AG10803 (cell line): Measurements from ENCODE around the gene WDR45B.

Experiments
- DNase-seq: peaks from one replicate; pipeline ENCODE4 v3.0.0; 2010; ENCODE audit warnings: low read depth
- H3K4me3 ChIP-seq: 2 replicates; pipeline ENCODE4 v1.5.1; 2011; ENCODE audit warnings: mild to moderate bottlenecking, low read length, control low read depth
- CTCF ChIP-seq: conservative IDR thresholded peaks from 2 replicates; pipeline ENCODE4 v1.5.1; 2011; ENCODE audit warnings: mild to moderate bottlenecking, low read length, control low read depth, inconsistent platforms

Gene WDR45B

DNA sequence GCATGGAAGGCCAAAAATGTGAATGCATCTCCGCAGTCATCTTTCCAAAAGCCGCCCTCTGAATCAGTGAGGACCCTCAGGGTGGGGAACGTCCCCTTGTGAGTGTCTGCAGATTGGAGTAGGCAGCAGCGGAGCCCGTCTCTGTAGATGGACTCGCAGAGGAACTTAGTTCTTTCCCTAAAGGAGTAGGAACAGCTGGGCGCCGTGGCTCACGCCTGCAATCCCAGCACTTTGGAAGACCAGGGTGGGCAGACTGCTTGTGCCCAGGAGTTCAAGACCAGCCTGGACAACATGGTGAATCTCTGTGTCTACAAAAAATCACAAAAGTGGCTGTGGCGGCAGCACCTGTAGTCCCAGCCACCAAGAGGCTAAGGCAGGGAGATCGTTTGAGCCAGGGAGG is 53.7 kb downstream of the WDR45B start:
- no peak for DNase-seq
- H3K4me3 ChIP-seq: no peak overlapping the region
- TF ChIP-seq CTCF: no peak

- TF ChIP-seq CTCF: no peak
- no peak for DNase-seq
These were observed 54.6 kb downstream of the WDR45B start for GRCh38 chr17:82593590-82594087.

DNA sequence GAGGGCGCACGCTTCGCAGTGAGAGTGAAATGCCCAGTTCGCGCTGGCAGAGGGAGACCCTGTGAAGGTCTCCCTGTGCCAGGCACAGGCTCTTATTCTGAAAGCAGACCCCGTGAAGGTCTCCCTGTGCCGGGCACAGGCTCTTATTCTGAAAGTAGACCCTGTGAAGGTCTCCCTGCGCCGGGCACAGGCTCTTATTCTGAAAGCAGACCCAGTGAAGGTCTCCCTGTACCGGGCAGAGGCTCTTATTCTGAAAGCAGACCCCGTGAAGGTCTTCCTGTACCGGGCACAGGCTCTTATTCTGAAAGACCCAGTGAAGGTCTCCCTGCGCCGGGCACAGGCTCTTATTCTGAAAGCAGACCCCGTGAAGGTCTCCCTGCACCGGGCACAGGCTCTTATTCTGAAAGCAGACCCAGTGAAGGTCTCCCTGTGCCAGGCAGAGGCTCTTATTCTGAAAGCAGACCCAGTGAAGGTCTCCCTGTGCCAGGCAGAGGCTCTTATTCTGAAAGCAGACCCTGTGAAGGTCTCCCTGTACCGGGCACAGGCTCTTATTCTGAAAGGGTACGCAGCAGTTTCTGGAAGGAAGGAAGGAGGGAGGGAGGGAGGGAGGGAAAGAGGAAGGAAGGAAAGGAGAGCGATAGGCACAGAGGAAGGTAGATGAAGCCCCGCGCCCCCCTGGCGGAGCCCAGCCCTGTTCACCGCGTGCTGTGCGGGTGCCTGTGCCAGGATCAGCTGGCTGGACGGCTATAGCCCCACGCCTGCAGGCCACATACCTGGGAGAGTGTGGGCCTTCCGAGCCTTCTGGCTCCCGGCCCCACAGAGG is 55.3 kb downstream of the WDR45B start:
- H3K4me3 ChIP-seq: peak overlapping the region; percentile 69
- TF ChIP-seq CTCF: no peak
- peak; percentile 75 for DNase-seq

More at GRCh38 chr17:82593590-82594087, 54.6 kb downstream of the WDR45B start:
- H3K4me3 ChIP-seq: peak overlapping the region; percentile 69

- peak; percentile 9 for DNase-seq
- H3K4me3 ChIP-seq: no peak overlapping the region
- no peak for TF ChIP-seq CTCF
These were observed 55.9 kb downstream of the WDR45B start for GRCh38 chr17:82592289-82592766.

DNA sequence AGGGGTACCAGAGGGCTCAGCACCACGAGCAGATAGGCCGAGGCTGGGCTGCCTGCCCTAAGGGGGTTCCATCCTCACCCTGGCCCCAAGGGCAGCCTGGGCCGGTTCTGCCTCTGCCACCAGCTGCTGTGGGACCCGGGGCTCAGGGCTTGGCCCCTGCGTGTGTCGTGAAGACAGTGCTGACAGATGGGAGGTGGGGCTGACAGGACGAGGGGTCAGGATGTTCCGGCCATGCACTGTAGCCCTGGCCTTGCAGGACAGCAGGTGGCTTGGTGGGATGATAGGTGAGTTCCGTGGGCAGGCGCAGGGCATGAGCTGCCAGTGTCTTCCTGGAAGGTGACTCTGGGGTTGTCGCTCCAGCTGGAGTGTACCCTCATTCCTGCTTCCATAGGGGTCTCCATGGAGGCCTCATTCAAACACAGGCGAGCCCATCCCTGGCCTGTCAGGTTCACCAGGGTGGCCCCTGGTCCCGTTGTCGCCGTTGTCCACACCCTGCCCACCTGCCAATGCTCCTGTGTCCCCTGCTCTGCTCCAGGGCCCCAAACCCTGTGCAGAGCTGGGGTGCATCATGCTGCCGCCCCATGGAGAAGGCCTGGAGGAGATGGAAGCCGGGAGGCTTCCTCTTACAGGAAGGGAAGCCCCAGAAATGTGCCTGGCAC is 57.2 kb downstream of the WDR45B start:
- TF ChIP-seq CTCF: no peak
- no peak overlapping the region for H3K4me3 ChIP-seq
- DNase-seq: no peak

- no peak for DNase-seq
- no peak for TF ChIP-seq CTCF
- no peak overlapping the region for H3K4me3 ChIP-seq
These were observed 58.0 kb downstream of the WDR45B start for GRCh38 chr17:82590216-82590615.

DNA sequence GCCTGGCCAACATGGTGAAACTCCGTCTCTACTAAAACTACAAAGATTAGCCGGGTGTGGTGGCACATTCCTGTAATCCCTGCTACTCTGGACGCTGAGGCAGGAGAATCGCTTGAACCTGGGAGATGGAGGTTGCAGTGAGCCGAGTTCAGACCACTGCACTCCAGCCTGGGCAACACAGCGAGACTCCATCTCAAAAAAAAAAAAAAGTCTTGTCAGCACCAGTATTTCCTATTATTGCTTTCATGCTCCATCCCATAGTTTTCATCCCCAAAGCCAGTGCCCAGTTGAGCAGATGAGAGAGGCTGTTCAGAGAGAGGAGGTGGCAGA is 58.4 kb downstream of the WDR45B start:
- DNase-seq: no peak
- H3K4me3 ChIP-seq: no peak overlapping the region
- TF ChIP-seq CTCF: no peak
